HepG2 (cell line): ENCODE results near the gene BZW1. TPM values are rescaled to one million over a fixed set of nuclear protein-coding genes. Genes with fewer than 3 reads are reported as not detected.
A peak's percentile ranks its signal among the peaks of the same experiment; 100 is the strongest.

Experiments
- ATAC-seq: fragments of 200-7000 bp; cut with Tn5 transposase; 3 replicates; pipeline ENCODE4 v1.9.1; 2020; ENCODE audit warnings: mild to moderate bottlenecking, moderate library complexity
- BruUV-seq: library from RNA; stranded (reverse); fragments of 400-500 nt; replicated peaks from 2 replicates; lab custom pipeline; 2021; lab: Mats Ljungman, UMichigan
- CTCF ChIA-PET: fragments of 300-600 bp; formaldehyde crosslinking; extraction: SDS; loops from one replicate; lab custom pipeline; 2021; ENCODE audit warnings: low total read pairs, inconsistent platforms, low intra/inter-chr PET ratio; lab: Yijun Ruan, JAX
- POLR2A ChIA-PET: fragments of 350-600 bp; sonication (Branson Sonifier 250); formaldehyde crosslinking; loops from one replicate; lab custom pipeline; 2020; ENCODE audit warnings: antibody characterized with exemption, inconsistent platforms; lab: Yijun Ruan, JAX
- DNase-seq: peaks from one replicate; pipeline ENCODE4 v3.0.0-alpha.2; 2015; ENCODE audit warnings: low spot score
- FAIRE-seq: peaks from 3 replicates; lab custom pipeline; 2011; peaks lifted over from hg19 to GRCh38; lab: Jason Lieb, UNC
- H2AFZ ChIP-seq: one replicate; pipeline ENCODE4 v1.6.1; 2011; ENCODE audit warnings: low read length, inconsistent platforms
- H3K27ac ChIP-seq: fragments of 300-600 bp; 3 replicates; pipeline ENCODE4 v1.8.0; 2011; ENCODE audit warnings: mixed run types, mild to moderate bottlenecking, mixed read lengths, low read length, inconsistent platforms; ENCODE audit not compliant: insufficient read depth; ENCODE audit errors: extremely low read length
- H3K27me3 ChIP-seq, 2 experiments: fragments of 200-600 bp in 1 of 2; 2 replicates in 1 of 2; 3 replicates in 1 of 2; pipeline versions ENCODE4 v1.6.0 to v1.8.0; 2011; ENCODE audit warnings: low read length in 2 of 2, mild to moderate bottlenecking in 2 of 2, moderate library complexity in 2 of 2, inconsistent platforms in 1 of 2; ENCODE audit not compliant: insufficient read depth in 2 of 2, control insufficient read depth in 1 of 2
- H3K36me3 ChIP-seq, 2 experiments: fragments of 200-600 bp in 1 of 2; replicated peaks in 1 of 2; 2 replicates in 1 of 2; 3 replicates in 1 of 2; pipeline versions ENCODE4 v1.5.1 to v1.8.0; 2011; ENCODE audit warnings: low read length in 2 of 2, inconsistent platforms in 1 of 2; ENCODE audit not compliant: insufficient read depth in 2 of 2, control insufficient read depth in 1 of 2
- H3K4me1 ChIP-seq: 2 replicates; pipeline ENCODE4 v1.5.1; 2012; ENCODE audit warnings: low read length, inconsistent platforms; ENCODE audit not compliant: insufficient read depth
- H3K4me2 ChIP-seq: 2 replicates; pipeline ENCODE4 v1.6.0; 2011; ENCODE audit warnings: low read depth, low read length, inconsistent platforms
- H3K4me3 ChIP-seq, 3 experiments: fragments of 200-600 bp in 1 of 3; sonication (generic), shearing (Covaris generic) in 1 of 3; replicated peaks in 1 of 3; 2 replicates each; pipeline ENCODE4 v1.5.1; 2011 to 2016; ENCODE audit warnings: low read length in 3 of 3, inconsistent platforms in 2 of 3, low read depth in 2 of 3, mild to moderate bottlenecking in 2 of 3, control low read depth in 1 of 3, mixed read lengths in 1 of 3; ENCODE audit not compliant: insufficient read depth in 1 of 3
- H3K79me2 ChIP-seq: one replicate; pipeline ENCODE4 v1.6.1; 2011; ENCODE audit warnings: low read length, inconsistent platforms; ENCODE audit not compliant: insufficient read depth
- H3K9ac ChIP-seq: 2 replicates; pipeline ENCODE4 v1.6.0; 2011; ENCODE audit warnings: mild to moderate bottlenecking, low read depth, low read length, inconsistent platforms; ENCODE audit not compliant: insufficient read depth
- H3K9me3 ChIP-seq: 2 replicates; pipeline ENCODE4 v1.5.1; 2012; ENCODE audit warnings: mild to moderate bottlenecking, low read length
- H4K20me1 ChIP-seq: 2 replicates; pipeline ENCODE4 v1.6.0; 2011; ENCODE audit warnings: inconsistent platforms, mild to moderate bottlenecking, low read length, moderate library complexity; ENCODE audit not compliant: insufficient read depth
- REXO4 ChIP-seq: sonication (generic); formaldehyde crosslinking; IDR thresholded peaks from 2 replicates; pipeline ENCODE4 v1.8.0; 2022; ENCODE audit warnings: missing genetic modification reagents, mild to moderate bottlenecking, borderline replicate concordance
- TSC22D2 ChIP-seq: sonication (generic); formaldehyde crosslinking; IDR thresholded peaks from 2 replicates; pipeline ENCODE4 v1.5.1; 2020; ENCODE audit warnings: missing genetic modification reagents, mild to moderate bottlenecking, borderline replicate concordance
- ZBTB3 ChIP-seq: sonication (generic); formaldehyde crosslinking; IDR thresholded peaks from 2 replicates; pipeline ENCODE4 v1.4.0; 2020; ENCODE audit warnings: low read depth, mild to moderate bottlenecking, moderate library complexity, missing genetic modification reagents, borderline replicate concordance
- ZFP36L1 ChIP-seq: sonication (generic); formaldehyde crosslinking; IDR thresholded peaks from 2 replicates; pipeline ENCODE4 v1.8.0; 2022; ENCODE audit warnings: mild to moderate bottlenecking, missing genetic modification reagents, moderate library complexity
- ZNF326 ChIP-seq: sonication (generic); formaldehyde crosslinking; IDR thresholded peaks from 2 replicates; pipeline ENCODE4 v1.4.0; 2020; ENCODE audit warnings: missing genetic modification reagents, borderline replicate concordance
- ZNF543 ChIP-seq: sonication (generic); formaldehyde crosslinking; IDR thresholded peaks from 2 replicates; pipeline ENCODE4 v1.4.0; 2020; ENCODE audit warnings: mild to moderate bottlenecking, missing genetic modification reagents
- ZNF552 ChIP-seq: sonication (generic); formaldehyde crosslinking; IDR thresholded peaks from 2 replicates; pipeline ENCODE4 v1.9.0; 2022; ENCODE audit warnings: missing genetic modification reagents, mild to moderate bottlenecking, borderline replicate concordance
- WGBS: methylation state at CpG from one replicate; pipeline ENCODE4 v1.1.6; 2017; ENCODE audit warnings: low lambda C conversion rate; 5-methylcytosine and 5-hydroxymethylcytosine counted together
- in situ Hi-C: cut with HindIII; loops from 2 replicates; pipeline ENCODE4 v1.10.0; 2017; ENCODE audit warnings: low pct_unique_long_range_greater_than_20kb; ENCODE audit not compliant: extremely low pct_ligation_motif_present
- intact Hi-C: fragments of 100-400 bp; cut with micrococcal nuclease; formaldehyde crosslinking; loops from one replicate; pipeline ENCODE4 v1.10.0; 2022; ENCODE audit not compliant: unreplicated experiment
- polyA plus RNA-seq, 8 experiments: library from polyadenylated mRNA; depleted of rRNA in 3 of 8; stranded (reverse) in 7 of 8; unstranded in 1 of 8; fragments of >200 nt; fragmentation: Illumina TruSeq in 4 of 8; extraction: Trizol in 4 of 8; gene quantifications; 2 replicates each; pipeline versions ENCODE4 v1.2.1 to v1.2.3, GENCODE V29; 2011 to 2016; ENCODE audit warnings: low read depth in 4 of 8, missing spikeins in 1 of 8, mixed read lengths in 1 of 8; ENCODE audit not compliant: insufficient read depth in 1 of 8
- total RNA-seq, 5 experiments: library from RNA; depleted of rRNA; stranded (reverse); fragments of >200 nt; fragmentation: Illumina TruSeq; extraction: Trizol; gene quantifications; 2 replicates each; pipeline ENCODE4 v1.2.3, GENCODE V29; 2016; ENCODE audit warnings: low read depth in 1 of 5
- TF ChIP-seq, protein P1 (sequence below): sonication (generic); formaldehyde crosslinking; conservative IDR thresholded peaks from 2 replicates; pipeline ENCODE4 v1.4.0; 2020; ENCODE audit warnings: mild to moderate bottlenecking, missing genetic modification reagents, moderate library complexity
- TF ChIP-seq, protein P2 (sequence below): sonication (generic); formaldehyde crosslinking; conservative IDR thresholded peaks from 2 replicates; pipeline ENCODE4 v1.4.0; 2020; ENCODE audit warnings: missing genetic modification reagents
- TF ChIP-seq, protein P3 (sequence below): sonication (generic); formaldehyde crosslinking; IDR thresholded peaks from 2 replicates; pipeline ENCODE4 v1.5.1; 2020; ENCODE audit warnings: missing genetic modification reagents, mild to moderate bottlenecking, borderline replicate concordance
- TF ChIP-seq, protein P4 (sequence below): sonication (generic); formaldehyde crosslinking; IDR thresholded peaks from 2 replicates; pipeline ENCODE4 v1.4.0; 2020; ENCODE audit warnings: missing genetic modification reagents, borderline replicate concordance

The BZW1 gene
- total and polyA plus RNA-seq, 2 of the 13 experiments (the other 11 are each of a cell fraction or from before 2014, with no cell fraction given) = 106 to 384 TPM

DNA sequence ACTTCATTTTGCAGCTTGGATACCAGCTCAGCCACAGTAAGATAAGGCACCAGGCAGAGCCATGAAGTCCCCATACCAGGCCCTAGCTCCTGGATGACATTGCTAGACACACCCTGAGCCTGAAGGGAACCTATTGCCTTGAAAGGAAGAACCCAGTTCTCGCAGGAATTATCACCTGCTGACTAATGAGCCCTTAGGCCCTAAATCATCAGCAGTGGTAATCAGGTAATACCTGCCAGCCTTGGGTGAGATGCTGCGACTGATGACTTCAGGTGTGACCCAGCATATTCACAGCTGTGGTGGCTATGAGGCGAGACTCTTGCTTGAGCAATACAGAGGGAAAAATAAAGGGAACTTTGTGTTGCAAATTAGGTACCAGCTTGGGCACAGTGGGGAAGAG lies 27.8 kb downstream of the BZW1 start (continued):
- TF ChIP-seq, protein P1, sequence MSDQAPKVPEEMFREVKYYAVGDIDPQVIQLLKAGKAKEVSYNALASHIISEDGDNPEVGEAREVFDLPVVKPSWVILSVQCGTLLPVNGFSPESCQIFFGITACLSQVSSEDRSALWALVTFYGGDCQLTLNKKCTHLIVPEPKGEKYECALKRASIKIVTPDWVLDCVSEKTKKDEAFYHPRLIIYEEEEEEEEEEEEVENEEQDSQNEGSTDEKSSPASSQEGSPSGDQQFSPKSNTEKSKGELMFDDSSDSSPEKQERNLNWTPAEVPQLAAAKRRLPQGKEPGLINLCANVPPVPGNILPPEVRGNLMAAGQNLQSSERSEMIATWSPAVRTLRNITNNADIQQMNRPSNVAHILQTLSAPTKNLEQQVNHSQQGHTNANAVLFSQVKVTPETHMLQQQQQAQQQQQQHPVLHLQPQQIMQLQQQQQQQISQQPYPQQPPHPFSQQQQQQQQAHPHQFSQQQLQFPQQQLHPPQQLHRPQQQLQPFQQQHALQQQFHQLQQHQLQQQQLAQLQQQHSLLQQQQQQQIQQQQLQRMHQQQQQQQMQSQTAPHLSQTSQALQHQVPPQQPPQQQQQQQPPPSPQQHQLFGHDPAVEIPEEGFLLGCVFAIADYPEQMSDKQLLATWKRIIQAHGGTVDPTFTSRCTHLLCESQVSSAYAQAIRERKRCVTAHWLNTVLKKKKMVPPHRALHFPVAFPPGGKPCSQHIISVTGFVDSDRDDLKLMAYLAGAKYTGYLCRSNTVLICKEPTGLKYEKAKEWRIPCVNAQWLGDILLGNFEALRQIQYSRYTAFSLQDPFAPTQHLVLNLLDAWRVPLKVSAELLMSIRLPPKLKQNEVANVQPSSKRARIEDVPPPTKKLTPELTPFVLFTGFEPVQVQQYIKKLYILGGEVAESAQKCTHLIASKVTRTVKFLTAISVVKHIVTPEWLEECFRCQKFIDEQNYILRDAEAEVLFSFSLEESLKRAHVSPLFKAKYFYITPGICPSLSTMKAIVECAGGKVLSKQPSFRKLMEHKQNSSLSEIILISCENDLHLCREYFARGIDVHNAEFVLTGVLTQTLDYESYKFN (CRISPR knock-in tag) = no peak
- no peak for TF ChIP-seq TSC22D2
- TF ChIP-seq ZFP36L1 = no peak

DNA sequence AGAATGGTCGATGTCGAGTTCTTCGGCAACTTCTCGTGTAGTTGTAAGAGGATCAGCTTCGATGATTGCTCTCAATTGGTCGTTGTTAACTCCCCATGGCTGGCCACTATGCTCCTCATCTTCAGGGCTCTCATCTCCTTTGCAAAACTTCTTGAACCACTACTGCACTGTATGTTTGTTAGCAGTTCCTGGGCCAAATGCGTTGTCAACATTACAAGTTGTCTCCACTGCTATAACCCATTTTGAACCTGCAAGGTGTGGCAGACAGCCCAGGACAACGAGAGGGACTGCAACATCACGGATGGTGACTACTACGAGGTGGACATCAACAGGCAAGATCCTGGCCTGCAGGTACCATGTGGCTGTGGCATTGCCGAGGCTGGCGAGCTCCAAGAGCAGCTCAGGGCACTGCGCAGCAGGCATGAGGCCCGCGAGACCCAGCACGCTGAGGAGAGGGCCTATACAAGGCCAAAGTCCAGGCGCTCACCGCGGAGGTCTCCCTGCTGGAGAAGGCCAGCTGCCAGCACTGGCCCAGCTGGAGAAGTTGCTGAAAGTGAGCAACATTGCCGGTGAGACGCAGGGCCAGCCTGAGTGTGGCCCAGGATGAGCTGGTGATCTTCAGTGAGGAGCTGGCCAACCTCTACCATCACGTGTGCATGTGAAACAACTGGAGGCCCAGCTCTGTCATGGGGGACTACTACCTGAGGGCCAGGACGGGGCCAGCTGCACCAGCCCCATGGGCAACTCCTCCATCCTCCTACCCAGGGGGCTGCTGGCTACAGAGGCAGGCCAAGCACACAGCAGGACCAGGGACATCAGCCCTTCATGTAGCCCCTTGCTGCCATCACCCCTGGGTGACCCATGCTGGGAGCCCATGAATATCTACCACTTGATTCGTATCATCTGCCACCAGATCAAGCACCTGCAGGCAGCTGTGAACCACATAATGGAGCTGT lies 32.6 kb downstream of the BZW1 start:
- Histone ChIP-seq H2AFZ (peak overlapping the region; percentile 84), H3K4me2 (peak overlapping the region; percentile 82), H3K9ac (peak overlapping the region; percentile 32), H3K4me1 (peaks cover 18% of the 10 kb centered on the region), H3K9me3 (no peaks in the 10 kb centered on the region), H3K79me2 (no peaks in the 10 kb centered on the region), H3K36me3 (no peaks in the 10 kb centered on the region), H4K20me1 (no peaks in the 10 kb centered on the region), H3K27ac (no peak overlapping the region), H3K4me3 (peak overlapping the region in 2 of 3 experiments; percentile 11 to 52; a peak in 4 of 6 replicates), H3K27me3 (no peaks in the 10 kb centered on the region)
- no TSS peak for BruUV-seq
- CTCF ChIA-PET = no interaction called here
- ATAC-seq (peak; percentile 87), DNase-seq (peak; percentile 65), FAIRE-seq (no peak)
- POLR2A ChIA-PET = interaction anchor here (0.6 to 3.3 kb wide), 12 partner anchors 9 to 131 kb away, joined by 3 to 52 read pairs (median 4); partner anchors contain the start of genes CLK1, NIF3L1, ORC2 and PPIL3
- intact Hi-C loops (no loop called here), in situ Hi-C loops (no loop called here)
- 39% methylated on average over 24 of the region's 24 CpGs for WGBS
- no peak for TF ChIP-seq ZNF552 (CRISPR knock-in tag)
- peak; percentile 78; the same call in 1 of the 2 replicates for TF ChIP-seq ZNF543 (CRISPR knock-in tag)
- TF ChIP-seq, protein P2, sequence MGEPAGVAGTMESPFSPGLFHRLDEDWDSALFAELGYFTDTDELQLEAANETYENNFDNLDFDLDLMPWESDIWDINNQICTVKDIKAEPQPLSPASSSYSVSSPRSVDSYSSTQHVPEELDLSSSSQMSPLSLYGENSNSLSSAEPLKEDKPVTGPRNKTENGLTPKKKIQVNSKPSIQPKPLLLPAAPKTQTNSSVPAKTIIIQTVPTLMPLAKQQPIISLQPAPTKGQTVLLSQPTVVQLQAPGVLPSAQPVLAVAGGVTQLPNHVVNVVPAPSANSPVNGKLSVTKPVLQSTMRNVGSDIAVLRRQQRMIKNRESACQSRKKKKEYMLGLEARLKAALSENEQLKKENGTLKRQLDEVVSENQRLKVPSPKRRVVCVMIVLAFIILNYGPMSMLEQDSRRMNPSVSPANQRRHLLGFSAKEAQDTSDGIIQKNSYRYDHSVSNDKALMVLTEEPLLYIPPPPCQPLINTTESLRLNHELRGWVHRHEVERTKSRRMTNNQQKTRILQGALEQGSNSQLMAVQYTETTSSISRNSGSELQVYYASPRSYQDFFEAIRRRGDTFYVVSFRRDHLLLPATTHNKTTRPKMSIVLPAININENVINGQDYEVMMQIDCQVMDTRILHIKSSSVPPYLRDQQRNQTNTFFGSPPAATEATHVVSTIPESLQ (CRISPR knock-in tag) = no peak
- no peak for TF ChIP-seq ZNF326 (CRISPR knock-in tag)
- TF ChIP-seq ZBTB3 (CRISPR knock-in tag) = no peak
- no peak for TF ChIP-seq REXO4 (CRISPR knock-in tag)
- TF ChIP-seq, protein P3, sequence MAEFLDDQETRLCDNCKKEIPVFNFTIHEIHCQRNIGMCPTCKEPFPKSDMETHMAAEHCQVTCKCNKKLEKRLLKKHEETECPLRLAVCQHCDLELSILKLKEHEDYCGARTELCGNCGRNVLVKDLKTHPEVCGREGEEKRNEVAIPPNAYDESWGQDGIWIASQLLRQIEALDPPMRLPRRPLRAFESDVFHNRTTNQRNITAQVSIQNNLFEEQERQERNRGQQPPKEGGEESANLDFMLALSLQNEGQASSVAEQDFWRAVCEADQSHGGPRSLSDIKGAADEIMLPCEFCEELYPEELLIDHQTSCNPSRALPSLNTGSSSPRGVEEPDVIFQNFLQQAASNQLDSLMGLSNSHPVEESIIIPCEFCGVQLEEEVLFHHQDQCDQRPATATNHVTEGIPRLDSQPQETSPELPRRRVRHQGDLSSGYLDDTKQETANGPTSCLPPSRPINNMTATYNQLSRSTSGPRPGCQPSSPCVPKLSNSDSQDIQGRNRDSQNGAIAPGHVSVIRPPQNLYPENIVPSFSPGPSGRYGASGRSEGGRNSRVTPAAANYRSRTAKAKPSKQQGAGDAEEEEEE = no peak
- TF ChIP-seq, protein P4, sequence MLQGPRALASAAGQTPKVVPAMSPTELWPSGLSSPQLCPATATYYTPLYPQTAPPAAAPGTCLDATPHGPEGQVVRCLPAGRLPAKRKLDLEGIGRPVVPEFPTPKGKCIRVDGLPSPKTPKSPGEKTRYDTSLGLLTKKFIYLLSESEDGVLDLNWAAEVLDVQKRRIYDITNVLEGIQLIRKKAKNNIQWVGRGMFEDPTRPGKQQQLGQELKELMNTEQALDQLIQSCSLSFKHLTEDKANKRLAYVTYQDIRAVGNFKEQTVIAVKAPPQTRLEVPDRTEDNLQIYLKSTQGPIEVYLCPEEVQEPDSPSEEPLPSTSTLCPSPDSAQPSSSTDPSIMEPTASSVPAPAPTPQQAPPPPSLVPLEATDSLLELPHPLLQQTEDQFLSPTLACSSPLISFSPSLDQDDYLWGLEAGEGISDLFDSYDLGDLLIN (CRISPR knock-in tag) = no peak; the same call in 1 of the 2 replicates
